Measurements from ENCODE around the gene CST7. TPM values are rescaled to one million over a fixed set of nuclear protein-coding genes. Genes with fewer than 3 reads are reported as not detected.
"Not testable (repeated sequence)": the region's sequence is repeated elsewhere in the genome, so short reads cannot be mapped to it uniquely, and the experiment has no call there.

Gene CST7
- total RNA-seq, 1 donor from 2014 or later, result 11.7 TPM

DNA sequence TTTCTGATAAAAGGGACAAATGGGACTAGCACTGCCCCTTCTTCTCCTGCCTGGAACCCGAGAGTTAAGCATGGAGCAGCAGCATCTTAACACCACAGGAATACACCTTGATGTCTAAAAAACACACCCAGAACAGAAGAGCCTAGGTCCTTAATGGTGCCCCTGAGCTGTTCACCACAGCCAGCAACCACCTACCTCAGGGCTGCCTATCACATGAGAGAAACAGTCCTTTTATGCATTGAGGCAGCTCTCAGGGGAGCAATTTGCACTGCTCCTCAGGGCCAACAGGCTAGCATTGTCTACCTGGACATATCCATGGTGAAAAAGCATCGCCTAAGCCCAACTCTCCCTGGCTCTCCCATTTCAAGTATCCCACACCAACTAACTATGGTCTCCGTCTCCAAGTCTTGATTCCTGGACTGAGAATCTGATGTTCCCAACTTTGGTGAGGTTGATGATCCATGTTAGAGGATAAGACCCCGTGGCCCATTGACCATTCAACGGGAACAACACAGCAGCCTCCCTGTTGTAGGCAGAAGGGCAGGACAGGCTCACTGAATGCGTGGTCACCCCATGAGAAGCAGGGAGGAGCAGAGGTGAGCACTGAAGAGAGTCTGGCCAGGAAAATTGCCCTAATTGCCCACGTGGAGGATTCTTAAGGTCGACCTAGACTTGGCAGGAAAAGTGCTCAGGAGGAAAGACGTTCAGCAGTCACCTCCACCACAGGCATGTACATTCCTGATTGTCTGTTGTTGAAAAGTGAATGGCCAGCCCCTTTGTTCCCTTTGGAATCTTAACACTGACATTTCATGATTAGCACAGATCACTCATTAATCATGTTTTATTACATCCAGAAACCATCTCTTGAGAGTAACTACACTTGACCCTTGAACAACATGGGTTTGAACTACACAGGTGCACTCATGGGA lies 47.6 kb downstream of the CST7 start:
- ATAC-seq (no peak), DNase-seq (no peak)
- Histone ChIP-seq H3K4me3 (no peak overlapping the region), H3K27ac (no peak overlapping the region), H3K27me3 (ENCODE audit: low read depth) (no peaks in the 10 kb centered on the region), H3K4me1 (peaks cover 39% of the 10 kb centered on the region), H3K9me3 (no peaks in the 10 kb centered on the region), H3K36me3 (no peaks in the 10 kb centered on the region)
- intact Hi-C loops (cut with DNase I), result no loop called here
- TF ChIP-seq, protein P1, sequence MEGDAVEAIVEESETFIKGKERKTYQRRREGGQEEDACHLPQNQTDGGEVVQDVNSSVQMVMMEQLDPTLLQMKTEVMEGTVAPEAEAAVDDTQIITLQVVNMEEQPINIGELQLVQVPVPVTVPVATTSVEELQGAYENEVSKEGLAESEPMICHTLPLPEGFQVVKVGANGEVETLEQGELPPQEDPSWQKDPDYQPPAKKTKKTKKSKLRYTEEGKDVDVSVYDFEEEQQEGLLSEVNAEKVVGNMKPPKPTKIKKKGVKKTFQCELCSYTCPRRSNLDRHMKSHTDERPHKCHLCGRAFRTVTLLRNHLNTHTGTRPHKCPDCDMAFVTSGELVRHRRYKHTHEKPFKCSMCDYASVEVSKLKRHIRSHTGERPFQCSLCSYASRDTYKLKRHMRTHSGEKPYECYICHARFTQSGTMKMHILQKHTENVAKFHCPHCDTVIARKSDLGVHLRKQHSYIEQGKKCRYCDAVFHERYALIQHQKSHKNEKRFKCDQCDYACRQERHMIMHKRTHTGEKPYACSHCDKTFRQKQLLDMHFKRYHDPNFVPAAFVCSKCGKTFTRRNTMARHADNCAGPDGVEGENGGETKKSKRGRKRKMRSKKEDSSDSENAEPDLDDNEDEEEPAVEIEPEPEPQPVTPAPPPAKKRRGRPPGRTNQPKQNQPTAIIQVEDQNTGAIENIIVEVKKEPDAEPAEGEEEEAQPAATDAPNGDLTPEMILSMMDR (IDR thresholded peaks at IDR 0.05), result no peak

DNA sequence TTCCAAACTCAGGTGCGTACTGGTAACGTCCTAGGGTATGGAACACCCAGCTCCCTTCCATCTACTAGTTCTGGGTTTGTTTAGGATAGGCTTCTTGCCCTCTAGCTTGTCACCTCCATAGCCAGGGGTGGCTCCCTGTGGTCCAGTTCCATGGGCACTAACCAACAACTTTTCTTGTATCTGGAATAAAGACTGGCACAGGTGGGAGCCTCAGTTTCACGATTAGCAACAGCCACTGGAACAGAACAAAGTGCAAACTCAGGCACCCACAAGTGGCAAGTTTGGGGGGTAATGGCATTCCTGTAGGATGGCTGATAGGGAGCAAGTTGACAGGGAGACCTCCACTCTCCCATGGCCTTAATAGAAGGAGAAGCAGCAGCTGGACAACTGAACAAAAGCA lies 49.1 kb downstream of the CST7 start:
- peaks cover 35% of the 10 kb centered on the region for H3K4me1 ChIP-seq
- TF ChIP-seq, protein P1 (IDR thresholded peaks at IDR 0.05), result no peak
- intact Hi-C loops (cut with DNase I), result no loop called here

DNA sequence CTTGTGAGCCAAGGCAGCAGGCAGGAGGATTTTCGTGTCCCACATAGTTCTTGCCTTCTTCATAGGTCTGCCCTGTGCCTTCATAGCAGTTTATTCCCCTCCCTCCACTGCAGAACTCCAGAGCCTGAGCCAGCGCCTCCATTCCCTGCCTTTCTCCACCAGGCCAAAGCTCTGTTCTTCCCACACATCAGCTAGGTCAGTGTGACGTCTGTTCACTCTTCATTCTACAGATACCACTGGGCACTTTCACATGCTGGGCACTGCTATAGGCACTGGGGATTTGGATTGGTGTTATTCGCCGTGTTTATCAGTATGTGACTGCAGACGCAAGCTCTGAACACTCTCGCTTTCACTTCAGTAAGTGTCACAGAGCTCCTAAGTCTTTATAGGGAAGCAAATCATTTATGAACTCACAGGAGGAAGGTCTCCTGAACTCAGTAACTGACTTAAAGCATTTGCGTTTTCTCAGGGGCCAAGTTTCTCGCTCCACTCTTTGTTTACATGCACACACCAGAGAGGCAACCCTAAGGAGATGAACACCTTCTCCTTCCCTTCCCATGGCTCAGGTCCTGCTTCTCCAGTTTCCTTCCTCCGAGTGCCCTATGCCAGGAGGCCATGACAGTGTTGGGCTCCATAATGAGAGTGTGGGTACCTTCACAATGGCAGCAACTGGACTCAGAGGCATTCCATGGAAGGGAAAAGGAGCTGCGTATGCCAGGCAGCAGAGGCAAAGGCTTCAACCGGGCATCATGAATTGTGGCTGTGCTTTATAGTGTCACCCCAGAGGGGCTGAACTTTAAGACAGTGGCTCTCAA lies 49.8 kb downstream of the CST7 start:
- TF ChIP-seq, protein P1 (IDR thresholded peaks at IDR 0.05), result no peak
- Histone ChIP-seq H3K27ac (no peak overlapping the region), H3K27me3 (ENCODE audit: low read depth) (no peaks in the 10 kb centered on the region), H3K36me3 (peaks cover 3% of the 10 kb centered on the region), H3K9me3 (no peaks in the 10 kb centered on the region), H3K4me1 (peaks cover 28% of the 10 kb centered on the region), H3K4me3 (no peak overlapping the region)
- intact Hi-C loops (cut with DNase I), result no loop called here
- ATAC-seq (no peak), DNase-seq (no peak)

More for the DNA sequence above, 49.1 kb downstream of the CST7 start:
- no peak overlapping the region for H3K27ac ChIP-seq
- DNase-seq (no peak), ATAC-seq (no peak)
- H3K27me3 ChIP-seq (ENCODE audit: low read depth), result no peaks in the 10 kb centered on the region
- H3K9me3 ChIP-seq, result no peaks in the 10 kb centered on the region
- peaks cover 3% of the 10 kb centered on the region for H3K36me3 ChIP-seq
- H3K4me3 ChIP-seq, result no peak overlapping the region

DNA sequence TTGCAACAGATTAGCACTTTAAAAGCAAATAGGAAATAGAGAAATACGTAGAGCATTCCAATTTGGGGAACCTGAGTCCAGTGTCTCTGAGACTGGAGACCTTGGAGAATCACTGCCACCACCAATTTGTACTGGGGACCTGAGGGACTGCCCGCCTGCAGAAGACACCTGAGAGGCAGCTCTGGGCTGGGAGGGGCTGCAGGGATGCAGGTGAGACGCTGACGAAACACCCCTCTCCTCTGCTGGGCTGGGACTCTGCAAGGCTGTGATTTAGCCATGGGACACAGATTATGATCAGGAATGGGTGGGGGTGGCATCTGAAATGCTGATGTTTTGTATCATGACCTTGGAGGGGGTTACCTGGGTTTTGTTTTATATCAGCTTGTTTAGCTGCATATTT lies 50.5 kb downstream of the CST7 start:
- ATAC-seq (no peak), DNase-seq (no peak)
- Histone ChIP-seq H3K27me3 (ENCODE audit: low read depth) (no peaks in the 10 kb centered on the region), H3K36me3 (peaks cover 3% of the 10 kb centered on the region), H3K4me3 (no peak overlapping the region), H3K4me1 (peaks cover 21% of the 10 kb centered on the region), H3K9me3 (no peaks in the 10 kb centered on the region), H3K27ac (no peak overlapping the region)
- TF ChIP-seq, protein P1 (IDR thresholded peaks at IDR 0.05), result no peak
- intact Hi-C loops (cut with DNase I), result no loop called here

DNA sequence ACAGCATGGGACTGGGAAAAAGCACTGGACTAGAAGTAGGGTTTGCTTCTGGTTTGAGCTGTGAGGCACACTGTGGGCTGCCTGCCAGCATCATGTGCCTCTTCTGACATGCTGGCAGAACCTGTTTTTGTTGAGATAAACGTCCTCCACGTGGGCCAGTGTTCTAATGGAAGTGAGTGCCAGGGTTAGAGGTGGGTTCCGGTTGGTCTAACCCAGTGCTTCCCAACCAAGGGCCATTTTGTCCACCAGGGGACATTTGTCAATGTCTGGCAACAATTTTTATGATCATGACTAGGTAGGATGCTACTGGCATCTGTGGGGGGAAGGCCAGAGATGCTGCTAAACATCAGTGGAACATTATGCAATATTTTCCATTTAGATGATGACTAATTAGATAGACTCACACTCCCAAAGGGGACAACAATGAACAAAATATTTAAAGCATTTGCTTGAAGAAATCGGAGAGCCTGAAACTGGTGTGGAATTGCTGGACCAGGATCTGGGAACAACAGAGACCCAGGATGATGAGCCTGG lies 51.3 kb downstream of the CST7 start:
- Histone ChIP-seq H3K36me3 (peaks cover 7% of the 10 kb centered on the region), H3K9me3 (no peaks in the 10 kb centered on the region), H3K4me1 (peaks cover 14% of the 10 kb centered on the region), H3K27ac (no peak overlapping the region), H3K4me3 (no peak overlapping the region), H3K27me3 (ENCODE audit: low read depth) (no peaks in the 10 kb centered on the region)
- peak; percentile 76 to 78 for ATAC-seq
- TF ChIP-seq, protein P1 (IDR thresholded peaks at IDR 0.05), result no peak
- intact Hi-C loops (cut with DNase I), result no loop called here
- peak; percentile 84 for DNase-seq

DNA sequence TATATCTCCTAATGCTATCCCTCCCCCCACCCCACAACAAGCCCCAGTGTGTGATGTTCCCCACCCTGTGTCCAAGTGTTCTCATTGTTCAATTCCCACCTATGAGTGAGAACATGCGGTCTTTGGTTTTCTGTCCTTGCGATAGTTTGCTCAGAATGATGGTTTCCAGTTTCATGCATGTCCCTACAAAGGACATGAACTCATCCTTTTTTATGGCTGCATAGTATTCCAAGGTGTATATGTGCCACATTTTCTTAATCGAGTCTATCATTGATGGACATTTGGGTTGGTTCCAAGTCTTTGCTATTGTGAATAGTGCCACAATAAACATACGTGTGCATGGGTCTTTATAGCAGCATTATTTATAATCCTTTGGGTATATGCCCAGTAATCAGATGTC lies 52.3 kb downstream of the CST7 start:
- H3K9me3 ChIP-seq; intact Hi-C loops (cut with DNase I); DNase-seq; ATAC-seq; H3K27me3 ChIP-seq (ENCODE audit: low read depth); H3K4me3 ChIP-seq; H3K27ac ChIP-seq: not testable (repeated sequence)
- Histone ChIP-seq H3K36me3 (peaks cover 17% of the 10 kb centered on the region), H3K4me1 (peaks cover 14% of the 10 kb centered on the region)

Data from lower lobe of right lung (tissue), 2 donors.